Inflammatory macrophage treated with lipopolysaccharide for 4 hours (primary cell): Measurements from ENCODE around the gene CNNM4.
A peak's percentile ranks its signal among the peaks of the same experiment; 100 is the strongest.

Source experiments
- DNase-seq: peaks from one replicate; pipeline ENCODE4 v3.0.0-alpha.2; 2020

Gene CNNM4

GRCh38 chr2:96815326-96816126 lies 54.8 kb downstream of the CNNM4 start:
- DNase-seq, result no peak

- DNase-seq, result peak; percentile 94
Measured at GRCh38 chr2:96816127-96816835, 55.6 kb downstream of the CNNM4 start, which contains the start of gene CNNM3. CNNM3 (plus strand) TSS chr2:96816268; CDS start chr2:96816278, 10 bp downstream.

- no peak for DNase-seq
Measured at GRCh38 chr2:96816836-96817702, 56.4 kb downstream of the CNNM4 start.

DNA sequence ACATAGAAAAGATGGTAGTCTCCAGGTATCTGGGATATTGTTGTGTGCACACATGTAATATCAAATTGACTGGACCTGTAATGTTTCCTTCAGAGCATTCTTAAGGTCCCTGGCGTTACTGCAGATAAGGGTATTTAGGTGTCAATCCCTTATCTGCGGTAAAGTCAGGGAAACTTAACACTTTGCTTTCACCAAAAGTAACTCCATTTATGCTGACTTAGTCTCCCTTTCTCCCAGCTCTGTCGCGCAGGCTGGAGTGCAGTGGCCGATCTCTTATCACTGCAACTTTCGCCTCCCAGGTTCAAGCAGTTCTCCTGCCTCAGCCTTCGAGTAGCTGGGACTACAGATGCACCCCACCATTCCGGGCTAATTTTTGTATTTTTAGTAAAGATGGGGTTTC lies 57.2 kb downstream of the CNNM4 start:
- no peak for DNase-seq

DNA sequence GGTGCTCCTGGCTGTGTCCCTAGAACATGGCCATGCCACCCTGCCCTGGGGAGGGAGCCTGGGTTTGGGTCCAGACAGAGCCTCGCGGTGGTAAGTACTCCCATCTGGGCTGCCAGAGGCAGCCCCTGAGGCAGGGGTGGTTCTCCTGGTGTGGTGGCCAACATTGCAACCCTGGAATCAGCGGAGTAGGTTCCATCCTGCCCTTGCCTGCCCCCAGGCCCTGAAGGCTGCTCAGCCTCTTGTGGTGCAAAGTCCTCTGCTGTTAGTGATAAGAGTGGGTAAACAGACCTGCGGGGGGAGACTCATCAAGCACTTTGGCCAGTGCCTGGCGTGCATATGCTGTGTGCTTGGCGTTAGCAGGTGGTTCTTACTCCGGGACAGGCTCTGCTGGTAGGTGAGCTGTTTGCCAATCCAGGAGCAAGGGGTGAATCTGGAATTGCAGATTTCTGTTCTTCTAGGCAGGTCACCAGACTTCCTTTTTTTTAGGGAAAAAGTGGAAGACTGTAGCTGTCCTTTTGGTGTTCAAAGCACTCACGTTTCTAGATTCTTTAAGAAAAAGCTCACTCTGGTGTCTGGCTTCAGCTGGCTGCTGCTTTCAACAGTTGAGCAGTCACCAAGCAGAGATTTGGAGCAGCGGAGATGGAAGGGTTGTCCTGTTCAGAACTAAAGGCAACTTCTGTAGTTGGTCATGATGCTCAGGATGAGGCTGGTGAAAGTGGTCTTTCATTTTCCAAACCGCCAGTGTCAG lies 58.6 kb downstream of the CNNM4 start:
- no peak for DNase-seq

- no peak for DNase-seq
Measured at GRCh38 chr2:96819876-96820511, 59.3 kb downstream of the CNNM4 start.

DNA sequence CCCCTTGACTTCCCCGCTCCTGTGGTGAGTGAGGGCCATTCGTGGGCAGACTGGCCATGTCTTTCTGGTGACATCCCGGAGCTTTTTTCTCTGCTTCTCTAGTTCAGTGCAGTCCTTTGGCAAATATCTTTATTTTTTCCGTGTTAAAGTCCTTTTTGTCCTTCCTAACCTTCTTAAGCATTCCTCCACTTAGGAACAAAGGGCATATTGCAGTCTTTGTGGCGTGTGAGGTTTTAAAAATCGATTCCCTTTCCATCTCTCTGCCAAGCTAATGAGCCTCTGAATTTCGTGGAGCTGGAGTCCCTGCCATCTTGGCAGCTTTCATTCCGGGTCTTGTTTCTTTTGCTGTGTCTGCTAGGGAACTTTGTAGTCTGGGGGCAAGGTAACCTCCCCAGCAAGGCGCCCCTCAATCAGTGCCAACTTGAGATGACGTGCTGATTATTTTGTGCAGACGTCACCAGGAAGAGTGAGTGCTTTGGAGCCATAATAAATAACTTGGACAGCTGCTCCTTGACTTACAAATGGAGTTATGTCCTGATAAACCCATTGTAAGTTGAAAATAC lies 60.5 kb downstream of the CNNM4 start:
- DNase-seq, result no peak

DNA sequence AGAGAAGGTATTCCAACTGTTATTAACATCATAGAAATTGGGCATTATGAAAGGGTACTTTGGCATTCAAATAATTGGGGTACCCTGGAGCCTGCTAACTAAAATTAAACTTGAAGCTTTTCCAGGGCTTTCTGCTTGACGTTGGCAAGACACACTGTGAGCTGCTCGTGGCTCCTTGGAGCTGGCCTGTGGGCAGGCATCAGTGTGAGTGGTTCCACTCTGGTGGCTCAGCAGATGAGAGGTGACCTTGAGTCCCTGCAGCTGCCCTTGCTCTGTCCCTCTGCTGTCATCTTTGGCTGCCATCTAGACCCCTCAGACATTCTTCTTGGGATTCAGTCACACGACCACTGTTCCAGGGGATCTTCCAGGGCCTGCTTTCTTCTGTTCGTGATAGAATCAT lies 62.1 kb downstream of the CNNM4 start:
- DNase-seq, result no peak

GRCh38 chr2:96823198-96823597 lies 62.5 kb downstream of the CNNM4 start:
- DNase-seq, result no peak

DNA sequence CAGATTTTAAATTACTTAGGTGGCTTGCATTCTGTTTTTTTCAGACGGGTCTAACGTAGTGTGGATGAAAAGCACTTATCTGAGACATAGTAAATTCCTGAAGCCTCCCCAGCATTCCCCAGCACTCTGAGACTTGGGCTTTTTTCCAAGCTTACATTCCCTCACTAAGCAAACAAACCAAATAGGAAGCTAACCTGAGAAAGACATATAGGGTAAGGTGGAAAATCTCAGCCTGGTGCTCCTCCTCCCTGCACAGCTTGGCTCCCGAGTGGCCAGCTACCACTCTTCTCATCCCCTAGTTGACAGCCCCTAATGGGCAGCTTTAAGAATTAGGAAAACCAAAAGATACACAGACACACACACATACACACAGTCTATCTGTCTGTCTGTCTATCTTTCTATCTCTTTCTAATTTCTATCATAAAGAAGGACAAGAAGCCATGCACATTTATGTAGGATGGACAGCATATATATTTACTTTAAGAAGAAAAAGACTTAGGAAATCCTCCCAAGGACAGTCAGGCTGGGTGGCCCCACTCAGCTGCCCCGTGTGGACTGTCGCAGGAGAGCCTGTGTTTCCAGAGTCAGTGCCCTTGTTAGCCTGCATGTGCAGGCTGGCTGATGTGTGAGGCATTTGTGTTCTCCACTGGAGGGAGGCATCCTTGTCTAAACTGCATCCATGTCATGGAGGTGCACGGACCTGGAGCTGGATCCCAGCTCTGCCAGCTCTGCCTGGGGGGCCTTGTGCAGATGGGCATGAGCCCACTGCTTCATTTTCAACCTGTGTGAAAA lies 63.6 kb downstream of the CNNM4 start:
- no peak for DNase-seq

DNA sequence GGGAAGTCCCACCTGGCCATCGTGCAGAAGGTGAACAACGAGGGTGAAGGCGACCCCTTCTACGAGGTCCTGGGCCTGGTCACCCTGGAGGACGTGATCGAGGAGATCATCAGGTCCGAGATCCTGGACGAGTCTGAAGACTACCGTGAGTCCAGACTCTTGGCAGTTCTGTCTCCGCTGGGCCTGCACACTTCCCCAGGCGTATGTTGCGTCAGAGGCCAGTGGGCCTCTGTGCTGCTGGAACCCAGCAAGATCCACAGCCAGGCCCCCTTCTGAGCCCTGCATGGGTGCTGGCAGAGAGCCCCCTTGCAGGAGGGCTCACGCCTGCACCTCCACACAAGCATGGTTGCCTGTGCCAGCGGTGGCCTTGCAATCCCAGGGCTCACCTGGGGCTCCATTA lies 64.4 kb downstream of the CNNM4 start:
- DNase-seq, result no peak

DNA sequence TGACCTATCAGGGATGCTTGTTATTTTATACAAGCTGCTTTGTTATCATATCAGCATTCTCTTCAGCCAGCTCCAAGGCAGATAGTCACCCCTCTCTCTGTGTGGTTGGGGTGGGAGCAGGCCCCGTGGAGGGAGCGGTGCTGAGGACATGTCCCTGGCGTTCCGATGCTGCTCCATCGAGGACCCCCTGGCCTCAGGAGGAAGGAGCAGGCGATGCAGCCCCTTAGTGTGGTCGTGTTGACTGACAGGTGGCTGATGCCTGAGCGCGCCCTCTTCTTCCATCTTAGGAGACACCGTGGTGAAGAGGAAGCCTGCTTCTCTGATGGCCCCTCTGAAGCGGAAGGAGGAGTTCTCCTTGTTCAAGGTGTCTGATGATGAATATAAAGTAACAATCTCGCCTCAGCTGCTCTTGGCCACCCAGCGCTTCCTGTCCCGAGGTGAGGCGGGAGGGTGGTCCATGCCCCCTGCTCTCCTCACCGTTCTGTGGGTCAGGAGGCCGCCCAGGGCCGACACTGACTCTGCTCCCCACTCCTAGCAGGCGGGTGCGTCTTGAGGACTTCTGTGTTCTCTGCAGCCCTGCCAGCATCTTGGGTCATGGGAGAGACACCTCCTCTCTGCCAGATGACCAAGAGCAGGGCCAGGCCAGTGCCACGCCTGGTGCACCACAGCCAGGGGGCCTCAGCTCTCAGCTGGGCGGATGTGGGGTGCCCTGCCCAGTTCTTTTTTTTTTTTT lies 66.0 kb downstream of the CNNM4 start:
- DNase-seq, result no peak

- DNase-seq, result no peak
Measured at GRCh38 chr2:96828436-96828835, 67.7 kb downstream of the CNNM4 start.

GRCh38 chr2:96828874-96829273 lies 68.2 kb downstream of the CNNM4 start:
- no peak for DNase-seq

- DNase-seq, result no peak
Measured at GRCh38 chr2:96830044-96830562, 69.4 kb downstream of the CNNM4 start.

DNA sequence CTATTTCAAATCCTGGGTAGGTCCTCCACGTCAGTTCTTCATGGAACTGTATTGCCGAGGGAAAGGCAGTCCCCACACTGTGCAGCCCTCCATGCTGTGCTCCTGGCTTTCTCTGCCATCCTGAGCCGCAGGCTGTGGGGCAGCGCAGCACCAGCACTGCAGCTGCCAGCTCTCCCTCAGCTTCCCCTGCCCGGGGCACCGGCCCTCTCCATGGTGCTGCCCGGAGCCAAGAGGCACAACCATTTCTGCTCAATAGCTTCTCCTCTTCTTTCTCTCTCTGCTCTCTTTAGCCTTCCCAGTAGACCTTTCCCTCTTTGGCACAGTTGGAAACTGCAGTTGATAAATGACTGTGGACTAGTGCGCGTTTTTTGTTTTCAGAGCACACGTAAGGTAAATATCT lies 71.0 kb downstream of the CNNM4 start:
- DNase-seq, result no peak

- no peak for DNase-seq
Measured at GRCh38 chr2:96832408-96832753, 71.7 kb downstream of the CNNM4 start.

DNA sequence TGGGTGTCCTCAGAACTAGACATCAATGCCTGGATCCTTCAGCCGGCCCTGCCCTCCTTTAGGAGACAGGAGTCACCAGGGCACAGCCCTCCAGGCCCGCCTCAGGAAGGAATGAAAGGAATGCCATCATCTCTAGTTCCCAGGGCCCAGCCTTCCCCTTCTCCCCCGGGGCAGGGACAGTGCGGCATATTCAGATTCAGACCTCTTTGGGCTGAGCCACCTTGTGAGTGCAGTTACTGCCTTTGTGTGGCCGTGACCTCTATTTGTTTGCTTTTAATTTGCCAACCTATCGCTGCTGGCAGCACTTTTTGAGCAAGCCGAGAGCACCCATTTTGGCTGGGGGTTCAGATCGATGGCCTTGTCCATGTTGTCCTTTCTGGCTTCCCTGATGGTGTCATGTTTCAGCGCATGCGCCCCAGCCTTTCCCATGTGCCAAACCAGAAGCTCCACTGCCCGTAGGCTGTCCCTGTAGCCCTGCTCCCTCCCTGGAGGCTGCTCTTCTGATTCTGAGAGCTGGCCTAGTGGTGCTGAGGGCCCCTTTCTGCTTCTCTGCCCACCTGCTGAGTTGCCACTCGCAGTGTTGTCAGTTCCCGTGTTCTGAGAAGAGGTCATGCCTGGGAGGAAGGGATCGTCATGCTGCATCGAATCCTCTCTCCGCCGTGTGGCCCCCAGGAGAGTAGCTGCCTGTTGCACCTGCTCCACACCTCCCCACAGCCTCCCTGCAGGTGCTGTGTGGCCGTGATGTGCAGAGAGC lies 72.2 kb downstream of the CNNM4 start:
- DNase-seq, result no peak

- DNase-seq, result no peak
Measured at GRCh38 chr2:96835830-96836229, 75.1 kb downstream of the CNNM4 start.
